Measurements from ENCODE around the gene GRK4. TPM values are rescaled to one million over a fixed set of nuclear protein-coding genes. Genes with fewer than 3 reads are reported as not detected.
A peak's percentile ranks its signal among the peaks of the same experiment; 100 is the strongest.
"Not testable (repeated sequence)": the region's sequence is repeated elsewhere in the genome, so short reads cannot be mapped to it uniquely, and the experiment has no call there.

The GRK4 gene
- polyA plus RNA-seq, 5 donors, result 13.8 to 23.1 (median 15.6) TPM

DNA sequence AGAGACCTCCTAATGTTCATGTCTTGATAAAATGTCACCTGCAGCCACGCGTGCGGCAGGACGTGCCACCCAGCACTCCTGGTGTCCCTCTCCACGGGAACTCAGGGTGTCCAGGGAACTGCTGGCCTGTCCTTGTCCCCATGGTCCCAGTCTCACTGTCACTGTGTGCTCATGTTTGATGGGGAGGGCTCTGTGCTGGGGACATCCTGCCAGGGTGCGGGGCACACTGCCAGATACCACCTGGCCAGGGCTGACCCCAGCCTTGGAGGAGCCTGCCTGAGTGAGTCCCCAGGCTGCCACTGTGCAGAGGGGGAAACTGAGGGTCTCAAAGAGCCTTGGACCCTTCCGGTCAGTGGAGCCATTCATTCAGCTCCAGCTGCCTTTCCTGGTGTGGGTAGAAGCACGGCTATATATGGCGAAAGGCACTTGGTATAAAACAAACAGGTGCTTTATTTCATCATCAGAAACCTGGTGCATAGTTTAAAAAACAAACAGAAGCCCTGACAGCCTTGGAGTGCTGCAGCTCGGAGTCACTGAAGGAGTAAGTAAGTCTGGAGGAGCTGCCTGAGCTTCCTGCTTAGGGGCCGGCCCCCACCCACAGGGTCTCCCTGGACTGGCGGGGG lies 33.1 kb upstream of the GRK4 start:
- DNase-seq, result peak in 1 of 2 donors; percentile 44

DNA sequence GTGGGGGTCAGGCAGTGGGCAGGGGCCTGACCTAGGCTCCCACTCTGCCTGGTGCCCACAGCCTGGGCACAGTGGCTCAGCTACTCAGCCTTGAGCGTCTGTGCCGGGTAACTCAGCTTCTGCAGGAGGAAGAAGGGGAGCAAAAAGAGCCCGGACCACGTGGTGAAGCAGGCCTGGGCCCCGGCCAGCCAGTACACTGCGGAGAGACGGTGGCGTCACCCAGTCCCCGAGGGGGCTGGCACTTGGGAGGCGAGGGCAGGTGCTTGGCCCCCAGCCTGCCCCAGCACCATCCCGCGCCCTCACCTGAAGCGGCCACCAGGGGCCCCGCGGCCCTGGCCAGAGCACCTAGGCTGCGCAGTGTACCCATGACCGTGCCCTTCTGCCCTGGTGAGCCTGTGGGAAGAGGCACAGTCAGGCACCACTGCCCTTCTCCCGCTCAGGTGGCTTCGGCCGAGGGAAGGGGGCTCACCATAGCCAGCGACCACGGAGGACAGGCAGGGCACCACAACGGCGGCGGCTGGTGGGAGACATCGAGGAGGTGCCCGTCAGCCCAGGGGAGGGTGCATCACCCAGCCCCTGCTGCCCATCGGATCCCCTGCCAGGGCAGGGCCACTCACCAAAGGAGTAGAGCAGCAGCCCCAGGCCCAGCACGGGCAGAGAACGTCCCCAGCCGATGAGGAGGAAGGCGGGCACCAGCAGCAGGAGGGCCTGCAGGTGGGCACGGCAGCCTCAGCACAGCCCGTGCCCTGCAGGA lies 32.4 kb upstream of the GRK4 start:
- DNase-seq, result peak; percentile 55 to 72

DNA sequence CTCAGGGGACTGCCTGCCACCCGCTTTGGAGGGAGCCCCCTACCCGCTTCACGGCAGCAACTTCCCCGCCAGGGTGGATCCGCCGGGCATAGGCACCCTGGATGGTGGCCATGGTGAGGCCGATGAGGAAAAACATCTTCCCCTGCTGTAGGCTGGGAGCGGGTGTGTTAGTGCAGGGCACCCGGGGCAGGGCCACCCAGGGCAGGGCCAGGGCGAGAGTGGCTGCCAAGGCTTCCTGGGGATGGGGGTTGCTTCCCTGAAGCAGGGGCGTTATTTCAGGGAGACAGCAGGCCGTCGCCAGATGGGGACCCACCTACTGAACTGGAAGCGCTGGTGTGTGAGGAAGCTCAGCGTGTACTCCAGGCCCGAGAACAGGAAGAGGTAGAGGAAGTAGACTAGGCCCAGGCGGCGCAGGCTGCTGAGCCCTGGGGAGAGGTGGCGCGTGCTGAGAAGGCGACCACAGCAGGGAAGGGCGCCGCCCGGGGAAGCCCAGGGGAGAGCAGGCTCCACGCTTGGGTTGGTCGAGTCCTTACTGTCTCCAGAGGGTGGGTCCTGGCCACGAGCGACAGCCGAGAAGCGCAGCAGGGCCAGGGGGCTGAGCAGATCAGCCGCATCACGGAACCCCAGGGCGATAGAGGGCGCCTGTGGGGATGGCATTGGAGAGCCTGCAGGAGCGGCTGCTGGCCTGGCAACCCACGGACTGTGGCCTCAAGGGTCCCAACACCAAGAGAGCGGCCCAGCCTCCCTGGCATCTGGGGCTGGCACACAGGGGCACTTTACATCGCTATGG lies 31.7 kb upstream of the GRK4 start:
- DNase-seq, result no peak

DNA sequence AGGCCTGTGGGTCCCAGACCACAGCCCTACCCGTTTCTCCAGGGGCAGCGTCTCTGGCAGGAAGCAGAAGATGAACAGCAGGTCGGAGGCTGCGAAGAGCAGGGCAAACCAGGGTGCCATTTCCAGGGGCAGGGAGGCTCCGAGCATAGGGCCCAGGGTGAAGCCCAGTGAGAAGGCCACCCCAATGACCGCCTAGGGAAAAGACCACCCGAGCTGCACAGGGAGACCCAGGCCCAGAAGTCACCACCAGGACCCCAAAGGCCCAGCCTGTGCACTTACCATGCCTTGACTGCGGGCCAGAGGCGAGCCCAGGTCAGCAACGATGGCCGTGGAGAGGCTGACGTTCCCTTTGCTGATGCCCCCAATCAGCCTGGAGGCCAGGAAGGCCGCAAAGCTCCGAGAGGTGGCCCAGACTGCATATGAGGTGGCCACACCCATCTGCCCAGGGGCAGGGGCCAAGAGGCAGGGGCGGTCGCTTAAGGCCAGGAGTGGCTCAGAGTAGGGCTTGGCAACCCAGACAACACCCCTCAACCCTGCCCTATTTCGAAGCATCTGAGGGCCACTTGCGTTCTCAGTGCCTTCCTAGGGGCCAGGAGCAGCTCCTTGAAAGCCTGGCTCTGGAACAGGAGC lies 30.9 kb upstream of the GRK4 start:
- DNase-seq, result no peak

DNA sequence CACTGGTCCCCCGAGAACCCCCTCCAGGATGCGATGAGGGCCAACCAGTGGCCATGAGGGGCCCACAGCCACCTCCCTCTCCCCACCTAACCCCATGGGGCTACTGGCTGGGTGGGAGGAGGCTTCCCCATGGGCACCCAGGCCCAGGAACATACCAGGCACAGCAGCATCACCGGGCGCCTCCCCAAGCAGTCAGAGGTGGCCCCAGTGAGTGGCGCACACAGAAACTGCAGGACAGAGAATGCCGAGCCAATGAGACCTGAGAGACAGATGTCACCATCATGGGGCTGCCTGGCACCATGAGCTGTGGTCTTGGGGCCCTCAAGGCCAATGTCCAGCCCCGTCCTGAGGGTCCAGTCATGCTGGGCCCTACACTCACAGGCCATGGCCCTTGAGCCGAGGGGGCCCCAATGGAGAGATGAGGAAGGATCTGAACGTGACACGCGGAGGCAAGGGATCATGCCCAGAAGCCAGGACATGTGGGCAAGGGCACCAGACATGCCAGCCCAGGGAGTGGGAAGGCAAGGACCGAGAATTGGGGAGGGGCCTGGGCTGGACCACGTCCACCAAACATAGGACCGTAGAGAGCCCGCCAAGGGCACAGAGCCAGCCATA lies 30.3 kb upstream of the GRK4 start:
- DNase-seq, result no peak

DNA sequence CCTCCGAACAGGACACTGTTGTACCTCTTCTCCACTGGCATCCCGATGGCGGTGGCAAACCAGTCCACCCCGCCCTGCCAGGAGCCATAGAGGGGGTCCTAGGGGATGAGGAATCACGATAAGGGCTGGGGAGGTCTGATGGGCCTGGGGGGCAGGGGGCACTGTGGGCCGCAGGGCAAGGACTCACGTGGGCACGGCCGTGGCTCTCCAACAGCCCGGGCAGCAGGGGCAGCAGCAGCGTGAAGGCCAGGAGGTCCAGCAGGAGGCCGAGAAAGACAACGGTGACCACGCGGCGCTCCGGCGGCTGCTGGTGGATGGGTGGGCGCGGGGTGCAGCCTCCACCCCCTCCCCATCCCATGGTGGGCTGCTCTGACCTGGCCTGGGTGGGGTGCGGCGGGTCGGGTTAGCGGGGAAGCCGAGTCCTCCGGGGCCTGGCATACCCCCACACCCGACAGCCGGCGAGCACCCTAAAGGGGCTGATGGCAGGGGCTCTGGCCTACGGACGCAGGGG lies 29.8 kb upstream of the GRK4 start:
- DNase-seq, result no peak

DNA sequence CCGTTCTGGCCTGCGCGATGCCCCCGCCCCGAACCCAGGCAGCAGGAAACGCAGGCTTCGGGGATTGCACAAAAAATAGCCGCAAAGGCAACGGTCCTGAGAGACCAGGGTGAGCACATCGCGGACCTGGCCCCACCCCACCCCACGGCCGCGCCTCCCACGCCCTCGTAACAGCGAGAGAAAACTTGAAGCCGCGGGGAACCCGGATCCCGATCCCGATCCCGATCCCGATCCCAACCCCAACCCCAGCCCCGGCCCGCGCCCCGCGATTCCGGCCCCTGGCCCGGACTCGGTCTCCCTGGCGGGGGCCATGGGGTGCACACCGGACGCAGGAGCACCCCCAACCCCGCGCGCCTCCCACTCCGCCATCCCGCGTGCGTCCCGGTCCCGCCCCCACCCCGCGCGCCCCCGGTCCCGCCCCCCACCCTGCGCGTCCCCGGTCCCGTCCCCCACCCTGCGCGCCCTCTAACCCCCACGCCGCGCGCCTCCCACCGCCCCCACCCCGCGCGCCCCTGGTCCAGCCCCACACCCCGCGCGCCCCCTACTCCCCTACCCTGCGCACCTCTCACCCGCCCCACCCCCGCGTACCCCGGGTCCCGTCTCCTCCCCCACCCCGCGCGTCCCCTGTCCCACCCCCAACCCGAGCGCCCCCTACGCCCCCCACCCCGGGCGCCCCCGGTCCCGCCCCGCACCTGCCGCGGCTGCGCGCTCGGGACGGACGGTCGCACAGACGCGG lies 29.1 kb upstream of the GRK4 start:
- no peak for DNase-seq

DNA sequence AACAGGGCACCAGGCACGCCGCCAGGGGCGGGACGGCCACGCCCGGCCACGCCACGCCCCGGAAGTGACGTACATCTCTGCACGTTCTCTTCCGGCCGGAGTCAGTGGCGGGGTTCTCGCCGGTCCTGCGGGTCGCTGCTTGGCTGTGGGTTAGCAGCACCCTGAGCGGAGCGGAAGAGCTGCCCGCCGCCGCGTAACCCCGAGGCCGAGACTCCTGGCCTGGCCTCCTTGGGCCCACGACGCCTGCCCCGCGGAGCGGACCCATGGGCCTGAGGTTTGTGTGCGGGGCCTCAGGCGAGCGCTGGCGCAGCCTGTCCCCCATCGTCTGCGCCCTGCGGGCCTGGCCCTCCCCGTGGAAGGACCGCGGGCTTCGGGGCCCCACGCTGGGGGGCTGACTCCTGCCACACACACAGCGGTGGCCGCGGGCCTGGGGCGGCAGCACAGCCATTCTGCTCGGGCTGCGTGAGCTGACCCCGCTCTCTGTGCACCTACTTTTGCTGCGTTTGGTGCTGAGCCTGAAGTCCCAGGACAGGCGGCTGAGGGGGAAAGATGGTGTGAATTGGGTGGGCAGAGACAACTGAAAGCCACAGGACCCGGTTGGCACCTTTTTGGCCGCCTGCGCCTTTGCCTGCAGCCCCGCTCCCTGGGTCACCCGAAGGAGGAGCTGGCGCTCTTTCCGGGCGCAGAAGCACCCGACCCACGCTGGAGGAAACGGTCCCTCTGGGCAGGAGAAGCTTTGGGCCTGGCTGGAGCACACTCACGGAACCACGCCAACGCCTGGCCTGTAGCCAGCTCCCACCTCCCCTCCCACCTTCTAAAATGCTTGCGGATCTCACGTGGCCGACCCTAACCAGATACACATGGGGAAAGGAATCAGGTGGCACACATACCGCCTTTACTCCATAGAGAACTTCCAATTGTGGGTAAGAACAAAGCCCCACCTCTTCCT lies 28.3 kb upstream of the GRK4 start:
- peak; percentile 93 for DNase-seq

DNA sequence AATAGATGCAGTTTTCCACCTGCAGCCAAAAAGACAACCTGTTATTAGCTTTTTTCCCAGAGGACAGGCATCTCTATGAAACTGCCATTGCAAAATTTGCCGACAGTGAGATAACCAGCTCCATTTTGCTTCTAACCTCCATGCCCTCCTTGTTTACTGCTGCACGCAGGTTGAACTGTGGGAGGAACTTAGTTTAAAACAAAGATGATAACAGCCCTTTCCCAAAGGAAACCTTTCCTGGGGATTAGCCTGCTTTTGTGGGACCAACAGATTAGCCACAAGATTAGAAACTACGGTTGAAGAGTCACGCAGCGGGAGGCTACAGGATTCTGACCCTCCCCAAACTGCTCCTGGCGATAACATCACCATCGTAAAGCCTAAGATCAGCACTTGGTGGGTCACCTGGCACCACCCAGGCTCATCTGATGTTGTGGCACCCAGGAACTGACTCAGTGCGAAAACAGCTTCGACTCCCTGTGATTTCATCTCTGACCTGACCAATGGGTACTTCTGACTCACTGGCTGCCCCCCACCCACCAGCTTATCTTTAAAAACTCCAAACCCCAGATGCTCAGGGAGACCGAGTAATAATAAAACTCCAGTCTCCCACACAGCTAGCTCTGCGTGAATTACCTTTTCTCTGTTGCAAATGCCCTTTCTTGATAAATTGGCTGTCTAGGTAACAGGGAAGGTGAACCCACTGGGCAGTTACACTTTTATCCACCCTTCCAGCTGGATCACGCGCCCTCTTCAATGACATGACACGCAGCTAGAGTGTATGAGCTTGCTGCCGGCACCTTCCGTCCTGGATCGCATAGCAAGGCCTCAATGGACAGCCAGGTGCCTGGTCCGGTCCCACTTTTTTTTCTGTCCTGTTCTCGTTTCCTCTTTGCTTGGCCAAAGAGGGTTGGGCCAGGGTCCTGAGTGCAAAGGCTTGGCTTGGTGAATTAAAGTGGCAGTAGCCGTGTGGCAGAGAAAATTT lies 27.3 kb upstream of the GRK4 start:
- DNase-seq, result no peak

DNA sequence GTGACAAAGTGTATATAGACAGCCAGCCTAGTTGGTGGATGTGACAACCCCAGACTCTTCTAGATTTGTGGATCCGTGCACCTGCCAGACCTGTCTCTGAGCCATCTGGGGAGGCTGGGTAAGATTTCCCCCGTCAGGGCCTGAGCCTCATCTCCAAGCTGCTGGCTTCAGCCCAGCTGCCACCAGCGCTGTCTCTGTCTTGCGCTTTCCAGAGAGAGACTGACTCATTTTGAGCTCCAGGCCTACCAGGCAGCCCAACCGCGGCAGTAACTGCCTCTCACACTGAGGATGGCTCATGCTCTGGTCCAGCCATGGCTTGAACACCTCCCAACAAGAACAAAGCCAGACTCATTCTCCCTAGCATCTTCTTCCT lies 26.6 kb upstream of the GRK4 start:
- no peak for DNase-seq

DNA sequence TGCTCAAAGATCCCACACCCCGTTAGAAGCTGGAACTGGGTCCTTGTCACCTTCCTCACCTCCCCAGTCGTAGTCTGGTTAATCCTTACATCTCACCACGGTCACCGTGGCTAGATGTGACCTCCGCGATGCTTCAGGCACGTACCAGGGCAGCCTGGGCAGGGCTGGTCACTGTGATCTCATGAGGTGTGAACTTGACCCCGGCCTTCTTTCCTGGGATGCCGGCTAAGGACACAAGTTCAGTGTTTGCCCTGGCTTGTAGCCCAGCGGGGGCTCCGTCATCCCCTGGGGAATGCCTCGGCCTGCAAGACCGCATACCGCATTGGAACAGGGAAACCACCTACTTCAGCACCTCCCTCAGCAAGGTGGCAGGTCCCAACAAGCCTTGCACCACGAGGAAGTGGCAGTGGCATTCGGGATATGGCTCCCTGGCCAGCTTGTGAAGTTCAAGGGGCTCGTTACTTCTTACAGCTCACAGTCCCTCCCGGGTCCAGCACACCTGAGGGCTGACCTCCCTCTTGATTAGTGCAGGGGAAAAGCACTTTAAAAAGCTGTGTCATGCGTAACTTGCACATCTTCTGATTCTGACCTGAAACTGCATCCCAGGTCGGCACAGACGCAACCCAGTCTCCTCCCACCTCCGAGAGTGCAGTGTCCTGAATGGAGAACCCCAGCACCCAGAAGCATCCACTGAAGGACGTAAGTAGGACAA lies 26.1 kb upstream of the GRK4 start:
- no peak for DNase-seq

DNA sequence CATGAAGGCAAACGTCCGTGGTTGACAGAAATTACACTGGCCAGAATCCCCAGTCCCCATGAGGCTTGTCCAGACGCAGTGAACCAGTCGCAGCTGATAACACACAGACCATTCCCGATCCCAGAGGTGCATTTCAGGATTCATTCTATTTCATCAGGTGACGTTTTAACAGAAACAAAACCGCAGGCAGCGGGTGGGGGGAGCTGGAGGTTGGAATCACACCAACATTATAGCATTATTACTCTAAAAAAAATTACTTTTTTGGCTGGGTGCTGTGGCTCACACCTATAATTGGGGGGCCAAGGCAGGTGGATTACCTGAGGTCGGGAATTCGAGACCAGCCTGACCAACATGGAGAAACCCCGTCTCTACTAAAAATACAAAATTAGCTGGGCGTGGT lies 25.4 kb upstream of the GRK4 start:
- DNase-seq, result no peak

DNA sequence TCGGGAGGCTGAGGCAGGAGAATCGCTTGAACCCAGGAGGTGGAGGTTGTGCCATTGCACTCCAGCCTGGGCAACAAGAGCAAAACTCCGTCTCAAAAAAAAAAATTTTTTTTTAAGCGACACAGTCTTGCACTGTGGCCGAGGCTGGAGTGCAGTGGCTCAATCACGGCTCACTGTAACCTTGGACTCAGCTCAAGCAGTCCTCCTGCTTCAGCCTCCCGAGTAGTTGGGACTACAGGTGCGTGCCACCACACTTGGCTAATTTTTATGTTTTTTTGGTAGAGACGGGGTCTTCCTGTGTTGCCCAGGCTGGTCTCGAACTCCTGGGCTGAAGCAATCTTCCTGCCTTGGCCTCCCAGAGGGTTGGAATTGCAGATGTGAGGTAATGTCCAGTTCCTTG lies 25.0 kb upstream of the GRK4 start:
- not testable (repeated sequence) for DNase-seq

DNA sequence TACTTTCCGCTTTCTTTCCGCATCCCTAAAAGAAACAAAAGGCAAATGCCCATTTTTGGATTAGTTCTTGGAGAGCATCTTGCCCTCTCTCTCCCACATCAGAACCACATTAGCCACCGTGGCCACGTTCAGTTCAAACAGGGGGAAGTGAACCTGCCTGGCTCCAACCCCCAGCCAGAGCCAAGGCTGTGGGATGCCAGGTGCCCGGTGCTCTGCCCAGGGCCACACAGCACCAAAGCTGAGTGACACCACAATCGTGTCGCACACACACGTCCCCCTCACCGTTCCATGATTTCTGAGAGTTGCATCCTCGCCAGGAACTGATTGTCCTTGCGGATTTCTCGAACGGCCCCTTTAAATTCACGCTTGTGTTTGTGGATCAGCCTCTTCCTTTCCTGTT lies 24.5 kb upstream of the GRK4 start:
- no peak for DNase-seq

DNA sequence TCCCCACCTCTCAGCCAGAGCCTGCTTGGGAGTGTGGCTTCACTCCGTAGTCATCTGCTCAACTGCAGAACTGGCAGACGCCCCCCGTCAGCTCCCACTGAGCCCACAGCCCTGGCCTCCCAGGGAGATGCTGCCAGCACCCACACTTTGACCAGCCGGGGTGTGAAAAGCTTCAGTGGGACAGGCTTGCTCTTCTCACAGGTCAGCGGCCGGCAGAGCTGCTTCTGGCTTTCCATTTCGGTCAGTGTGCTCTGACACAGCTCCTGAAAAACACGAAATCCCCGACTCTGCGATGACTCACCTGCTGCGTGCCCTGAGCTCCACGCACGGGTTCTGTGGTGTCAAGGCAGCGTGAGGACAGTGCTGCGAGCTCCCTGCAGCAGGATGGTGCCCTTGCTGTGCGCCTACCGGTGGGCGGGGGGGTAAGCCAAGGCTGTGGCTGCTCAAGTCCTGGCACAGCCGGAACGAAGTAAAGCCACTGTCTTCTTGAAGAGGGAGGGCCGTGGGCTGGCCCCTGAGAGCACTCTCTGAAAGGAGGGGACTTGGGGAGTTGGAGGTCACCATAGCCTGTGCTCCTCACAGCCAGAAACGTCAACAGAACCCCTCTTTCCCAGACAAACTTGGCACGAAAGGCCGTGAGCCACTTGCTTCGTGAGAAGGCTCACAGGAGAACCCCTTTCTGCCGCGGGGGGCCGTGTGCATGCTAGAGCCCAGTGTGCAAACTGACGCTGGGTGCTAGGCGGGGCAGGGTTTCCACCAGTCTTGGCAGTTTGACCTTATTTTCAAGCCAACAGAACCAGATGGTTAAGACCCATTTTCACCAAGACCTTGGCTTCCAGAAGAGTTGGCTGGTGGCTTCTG lies 23.8 kb upstream of the GRK4 start:
- no peak for DNase-seq

DNA sequence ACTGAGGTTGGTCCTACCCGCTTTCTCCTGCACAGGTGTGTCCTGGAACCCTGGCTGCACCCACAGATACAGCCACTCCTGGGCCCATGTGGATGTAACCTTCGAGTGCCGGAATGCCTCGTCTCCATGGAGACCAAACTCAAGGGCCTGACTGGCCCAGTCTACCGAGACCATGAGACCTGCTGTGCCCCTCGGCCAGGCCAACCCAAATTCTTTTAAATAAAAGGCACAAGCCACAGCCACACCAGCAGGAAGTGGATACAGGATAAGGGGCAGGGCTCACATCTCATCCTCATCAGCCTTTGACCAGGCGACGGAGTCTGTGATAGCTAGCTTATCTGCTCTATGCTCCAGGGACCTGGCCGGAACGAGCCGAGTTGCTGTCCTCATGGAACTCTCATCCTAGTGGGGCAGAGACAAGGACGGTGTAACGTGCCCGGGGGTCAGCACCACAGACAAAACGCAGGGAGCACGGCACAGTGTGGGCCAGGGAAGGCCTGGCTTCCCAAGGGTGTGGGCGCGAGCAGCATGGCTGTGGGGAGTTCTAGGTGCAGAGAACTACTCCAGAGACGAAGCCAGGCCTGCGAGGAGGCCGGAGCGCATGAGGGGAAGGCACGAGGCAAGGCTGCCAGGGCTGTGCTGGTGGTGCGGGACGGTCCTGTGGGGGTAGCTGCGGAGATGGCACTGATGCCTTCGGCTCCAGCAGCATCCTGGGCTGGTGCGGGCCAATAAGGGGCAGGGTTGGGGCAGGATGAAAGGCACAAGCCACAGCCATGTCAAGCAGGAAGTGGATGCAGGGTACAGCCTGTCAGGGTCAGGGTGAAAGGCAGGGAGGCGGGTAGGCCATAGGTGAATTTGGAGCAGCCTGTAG lies 22.9 kb upstream of the GRK4 start:
- DNase-seq, result no peak
